ENCODE results near the gene PACSIN3. TPM values are rescaled to one million over a fixed set of nuclear protein-coding genes. Genes with fewer than 3 reads are reported as not detected.

The PACSIN3 gene
- polyA plus RNA-seq, 3 donors from 2014 or later: 0.48 TPM; not detected in 2

DNA sequence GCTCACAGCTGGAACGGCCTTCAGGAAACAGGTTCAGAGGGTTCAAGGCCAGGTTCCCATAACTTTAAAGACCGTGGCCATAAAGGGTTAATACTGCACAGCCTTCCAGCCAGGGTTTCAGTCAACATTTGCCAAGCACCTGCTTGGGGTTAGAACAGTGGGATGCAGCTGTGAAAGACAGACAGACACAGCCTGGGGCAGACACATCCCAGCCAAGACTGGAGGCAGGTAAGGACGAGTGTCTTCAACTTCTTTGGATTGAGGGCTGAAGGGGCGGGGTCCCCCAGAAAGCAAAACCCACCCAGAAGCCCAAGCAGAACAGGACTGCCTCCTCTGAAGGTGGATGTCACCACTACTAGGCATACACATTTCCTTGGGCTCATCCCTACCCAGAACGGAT lies 23.8 kb downstream of the PACSIN3 start:
- no peak for DNase-seq
- H3K4me3 Mint-ChIP-seq: no peak overlapping the region
- H3K4me1 Mint-ChIP-seq: peaks cover 0 to 4% of the 10 kb centered on the region in 2 donors
- no peaks in the 10 kb centered on the region for H3K9me3 Mint-ChIP-seq
- H3K27ac Mint-ChIP-seq: no peak overlapping the region
- H3K27me3 Mint-ChIP-seq (ENCODE audit: low read depth in 3 of 3): peaks cover 0 to 6% (median 0%) of the 10 kb centered on the region in 3 donors
- peaks cover 0 to 22% (median 4%) of the 10 kb centered on the region in 3 donors for H3K36me3 Mint-ChIP-seq

DNA sequence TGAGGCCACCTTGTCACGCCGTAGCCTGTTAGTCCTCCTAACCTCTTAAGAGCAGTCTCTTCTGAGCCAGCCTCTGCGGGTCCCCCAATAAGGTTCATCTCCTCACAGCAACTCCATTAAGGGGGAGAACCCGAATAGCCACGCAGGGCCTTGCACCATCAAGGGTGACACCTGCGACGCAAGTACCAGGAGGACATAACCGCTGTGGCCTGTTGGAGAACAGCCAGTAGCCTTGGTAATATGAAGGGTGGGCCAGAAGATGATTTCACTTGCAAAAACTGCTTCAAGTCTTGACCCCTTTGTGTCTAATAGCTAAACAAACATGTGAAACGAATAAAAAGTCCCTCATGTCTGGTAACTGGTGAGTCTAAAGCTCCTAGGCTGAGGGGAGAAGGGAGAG lies 24.3 kb downstream of the PACSIN3 start:
- Mint-ChIP-seq H3K9me3 (no peaks in the 10 kb centered on the region), H3K4me1 (peaks cover 0 to 4% of the 10 kb centered on the region in 2 donors), H3K27me3 (ENCODE audit: low read depth in 3 of 3) (peaks cover 0 to 6% (median 0%) of the 10 kb centered on the region in 3 donors), H3K4me3 (no peak overlapping the region), H3K36me3 (peaks cover 0 to 18% (median 4%) of the 10 kb centered on the region in 3 donors), H3K27ac (no peak overlapping the region)
- DNase-seq: no peak

GRCh38 chr11:47161134-47161854 lies 24.9 kb downstream of the PACSIN3 start:
- Mint-ChIP-seq H3K4me3 (no peak overlapping the region), H3K27me3 (ENCODE audit: low read depth in 3 of 3) (peaks cover 0 to 6% (median 0%) of the 10 kb centered on the region in 3 donors), H3K36me3 (peaks cover 0 to 13% (median 4%) of the 10 kb centered on the region in 3 donors), H3K9me3 (no peaks in the 10 kb centered on the region), H3K4me1 (peaks cover 0 to 4% of the 10 kb centered on the region in 2 donors), H3K27ac (no peak overlapping the region)
- DNase-seq: peak; percentile 45 to 56 (median 45)

DNA sequence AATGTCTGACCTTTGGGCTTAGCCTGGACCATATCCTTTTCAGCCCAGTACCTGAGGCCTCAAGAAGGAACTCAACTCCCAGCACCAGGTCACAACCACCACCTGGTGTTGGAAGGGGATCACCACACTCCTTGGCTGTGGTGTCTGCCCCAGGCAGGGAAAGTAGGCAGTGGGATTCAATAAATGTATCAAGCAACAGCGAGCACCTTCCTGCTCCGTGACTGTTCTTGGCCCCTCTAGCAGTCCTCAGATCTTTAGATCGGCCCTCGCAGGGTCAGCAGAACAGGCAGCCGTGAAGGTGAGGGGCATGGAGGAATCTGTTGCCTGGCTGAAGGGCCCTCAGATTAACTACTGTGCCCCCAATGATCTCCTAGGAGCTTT lies 25.5 kb downstream of the PACSIN3 start:
- peaks cover 0 to 9% (median 4%) of the 10 kb centered on the region in 3 donors for H3K36me3 Mint-ChIP-seq
- H3K27me3 Mint-ChIP-seq (ENCODE audit: low read depth in 3 of 3): peaks cover 0 to 6% (median 0%) of the 10 kb centered on the region in 3 donors
- no peak overlapping the region for H3K4me3 Mint-ChIP-seq
- H3K27ac Mint-ChIP-seq: no peak overlapping the region
- no peaks in the 10 kb centered on the region for H3K9me3 Mint-ChIP-seq
- no peak for DNase-seq
- peaks cover 3 to 9% of the 10 kb centered on the region in 2 donors for H3K4me1 Mint-ChIP-seq

DNA sequence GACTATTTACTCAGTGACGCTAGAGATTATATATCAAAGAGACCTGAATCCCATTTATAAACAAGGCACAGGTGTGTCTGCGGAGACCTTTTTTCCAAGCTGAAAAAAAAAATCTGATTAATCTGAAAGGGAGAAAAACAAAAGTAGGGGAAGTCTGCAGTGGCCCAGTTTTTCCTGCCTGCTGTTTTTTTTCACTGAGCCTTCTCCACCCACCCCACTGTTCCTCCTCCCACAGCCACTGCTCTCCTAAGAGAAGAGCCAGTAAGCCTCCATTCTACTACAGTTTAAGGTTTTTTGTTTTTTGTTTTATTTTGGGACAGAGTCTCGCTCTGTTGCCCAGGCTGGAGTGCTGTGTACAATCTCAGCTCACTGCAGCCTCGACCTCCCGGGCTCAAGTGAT lies 28.0 kb downstream of the PACSIN3 start:
- Mint-ChIP-seq H3K4me3 (no peak overlapping the region), H3K27ac (peak overlapping the region in 1 of 6 donors; percentile 19), H3K4me1 (peaks cover 24 to 29% of the 10 kb centered on the region in 2 donors), H3K27me3 (ENCODE audit: low read depth in 3 of 3) (peaks cover 0 to 6% (median 0%) of the 10 kb centered on the region in 3 donors), H3K9me3 (no peaks in the 10 kb centered on the region), H3K36me3 (peaks cover 0 to 4% (median 0%) of the 10 kb centered on the region in 3 donors)
- DNase-seq: no peak

DNA sequence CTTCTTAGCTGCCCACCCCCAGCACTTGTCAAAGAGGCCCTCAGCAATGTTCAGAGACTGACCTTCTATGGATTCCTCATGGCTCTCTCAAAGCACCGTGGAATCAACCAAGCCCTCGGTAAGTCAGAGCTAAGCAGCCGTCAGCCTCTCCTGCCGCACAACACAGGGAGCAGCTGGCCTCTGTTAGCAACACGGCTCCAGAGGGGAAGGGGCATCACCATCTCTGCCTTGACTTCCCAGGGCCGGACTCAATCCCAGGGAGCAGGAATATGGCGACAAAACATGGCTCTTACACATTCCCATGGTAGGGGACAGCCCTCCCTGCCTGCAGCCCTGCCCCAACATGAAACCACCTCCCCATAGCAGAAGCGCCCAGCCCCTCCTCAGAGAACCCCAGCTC lies 28.4 kb downstream of the PACSIN3 start:
- Mint-ChIP-seq H3K36me3 (peaks cover 0 to 4% (median 0%) of the 10 kb centered on the region in 3 donors), H3K9me3 (no peaks in the 10 kb centered on the region), H3K4me1 (peaks cover 27 to 32% of the 10 kb centered on the region in 2 donors), H3K27me3 (ENCODE audit: low read depth in 3 of 3) (peaks cover 0 to 6% (median 0%) of the 10 kb centered on the region in 3 donors), H3K4me3 (no peak overlapping the region), H3K27ac (peak overlapping the region in 1 of 6 donors; percentile 19)
- DNase-seq: no peak

DNA sequence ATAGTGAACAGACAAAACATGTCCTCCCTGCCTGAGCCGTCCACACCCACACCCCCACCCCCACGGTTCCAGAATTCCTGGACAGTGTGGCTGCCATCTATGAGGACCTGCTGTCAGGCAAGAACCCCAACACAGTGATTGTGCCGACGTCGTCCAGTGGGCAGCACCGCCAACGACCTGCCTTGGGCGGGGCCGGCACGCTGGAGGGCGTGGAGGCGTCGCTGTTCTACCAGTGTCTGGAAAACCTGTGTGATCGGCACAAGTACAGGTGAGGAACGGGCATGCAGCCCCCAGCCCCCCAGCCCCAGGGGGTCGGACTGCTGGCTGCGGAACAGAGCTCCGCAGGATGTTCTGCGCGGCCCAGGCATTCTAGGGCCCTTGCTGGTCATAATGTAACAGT lies 29.3 kb downstream of the PACSIN3 start:
- no peak for DNase-seq
- H3K9me3 Mint-ChIP-seq: no peaks in the 10 kb centered on the region
- peaks cover 0 to 5% (median 0%) of the 10 kb centered on the region in 3 donors for H3K27me3 Mint-ChIP-seq (ENCODE audit: low read depth in 3 of 3)
- no peak overlapping the region for H3K27ac Mint-ChIP-seq
- peaks cover 0 to 4% (median 0%) of the 10 kb centered on the region in 3 donors for H3K36me3 Mint-ChIP-seq
- peaks cover 27 to 32% of the 10 kb centered on the region in 2 donors for H3K4me1 Mint-ChIP-seq
- H3K4me3 Mint-ChIP-seq: no peak overlapping the region

DNA sequence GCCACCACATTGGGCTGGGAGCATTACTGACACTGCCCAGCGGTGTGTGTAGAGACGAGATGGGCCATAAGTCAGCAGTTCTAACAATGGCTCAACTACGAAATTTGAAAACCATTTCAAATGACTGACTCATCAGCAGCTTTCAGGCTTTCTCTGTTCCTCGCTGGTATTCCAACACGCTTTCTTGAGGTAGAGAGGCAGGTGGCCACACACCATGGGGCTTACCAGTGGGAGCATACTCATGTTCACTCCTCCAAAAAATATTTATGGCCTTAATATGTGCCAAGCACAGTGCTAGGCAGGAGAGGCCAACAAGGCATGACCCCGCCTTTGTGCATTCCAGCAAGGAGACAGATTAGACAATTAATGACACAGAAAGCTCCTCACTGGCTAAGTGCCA lies 29.9 kb downstream of the PACSIN3 start:
- Mint-ChIP-seq H3K36me3 (peaks cover 0 to 4% (median 0%) of the 10 kb centered on the region in 3 donors), H3K9me3 (no peaks in the 10 kb centered on the region), H3K4me3 (no peak overlapping the region), H3K27ac (no peak overlapping the region), H3K4me1 (peaks cover 27 to 31% of the 10 kb centered on the region in 2 donors), H3K27me3 (ENCODE audit: low read depth in 3 of 3) (peaks cover 0 to 2% (median 0%) of the 10 kb centered on the region in 3 donors)
- DNase-seq: no peak

DNA sequence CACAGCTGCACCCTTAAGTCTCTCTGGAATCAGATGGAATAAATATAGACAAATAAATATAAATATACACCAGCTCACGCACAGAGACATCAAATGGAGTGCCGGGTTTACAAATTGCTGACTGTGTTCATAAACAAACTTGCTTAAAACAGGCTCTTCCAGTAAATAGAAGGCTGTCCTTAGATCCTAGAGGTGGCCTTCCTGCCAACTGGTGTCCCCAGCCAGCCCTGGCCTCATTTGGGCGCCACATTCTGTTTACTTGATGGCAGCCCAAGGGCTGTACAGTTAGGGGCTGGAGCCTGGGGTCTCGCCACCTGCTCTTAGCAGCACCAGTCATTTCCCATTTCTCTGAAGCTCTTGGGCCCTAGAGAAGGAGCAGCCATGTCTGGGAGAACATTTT lies 30.4 kb downstream of the PACSIN3 start:
- peak overlapping the region in 2 of 5 donors; percentile 68 to 79 for H3K4me3 Mint-ChIP-seq
- peaks cover 27 to 29% of the 10 kb centered on the region in 2 donors for H3K4me1 Mint-ChIP-seq
- H3K9me3 Mint-ChIP-seq: no peaks in the 10 kb centered on the region
- H3K36me3 Mint-ChIP-seq: peaks cover 0 to 4% (median 0%) of the 10 kb centered on the region in 3 donors
- no peak for DNase-seq
- peaks cover 0 to 2% (median 0%) of the 10 kb centered on the region in 3 donors for H3K27me3 Mint-ChIP-seq (ENCODE audit: low read depth in 3 of 3)
- peak overlapping the region in 3 of 6 donors; percentile 76 to 82 (median 77) for H3K27ac Mint-ChIP-seq

- Mint-ChIP-seq H3K27me3 (ENCODE audit: low read depth in 3 of 3) (peaks cover 0 to 2% (median 0%) of the 10 kb centered on the region in 3 donors), H3K27ac (peak overlapping the region; percentile 76 to 94 (median 78)), H3K4me1 (peaks cover 27 to 28% of the 10 kb centered on the region in 2 donors), H3K36me3 (peaks cover 0 to 4% (median 0%) of the 10 kb centered on the region in 3 donors), H3K9me3 (no peaks in the 10 kb centered on the region), H3K4me3 (peak overlapping the region; percentile 64 to 81 (median 76))
- DNase-seq: peak; percentile 29 to 43 (median 42)
Measured at GRCh38 chr11:47154616-47155570, 31.3 kb downstream of the PACSIN3 start.

GRCh38 chr11:47152953-47153950 lies 33.0 kb downstream of the PACSIN3 start:
- peaks cover 0 to 2% (median 0%) of the 10 kb centered on the region in 3 donors for H3K27me3 Mint-ChIP-seq (ENCODE audit: low read depth in 3 of 3)
- H3K4me3 Mint-ChIP-seq: peak overlapping the region in 2 of 5 donors; percentile 36 to 39
- peak overlapping the region in 4 of 6 donors; percentile 5 to 79 (median 46) for H3K27ac Mint-ChIP-seq
- no peaks in the 10 kb centered on the region for H3K9me3 Mint-ChIP-seq
- H3K4me1 Mint-ChIP-seq: peaks cover 27 to 28% of the 10 kb centered on the region in 2 donors
- peaks cover 0 to 4% (median 3%) of the 10 kb centered on the region in 3 donors for H3K36me3 Mint-ChIP-seq
- peak in 2 of 3 donors; percentile 29 to 33 for DNase-seq

- no peak overlapping the region for H3K4me3 Mint-ChIP-seq
- DNase-seq: no peak
- peaks cover 0 to 4% (median 0%) of the 10 kb centered on the region in 3 donors for H3K36me3 Mint-ChIP-seq
- no peak overlapping the region for H3K27ac Mint-ChIP-seq
- H3K9me3 Mint-ChIP-seq: no peaks in the 10 kb centered on the region
- peaks cover 27 to 28% of the 10 kb centered on the region in 2 donors for H3K4me1 Mint-ChIP-seq
- H3K27me3 Mint-ChIP-seq (ENCODE audit: low read depth in 3 of 3): peaks cover 0 to 2% (median 0%) of the 10 kb centered on the region in 3 donors
Measured at GRCh38 chr11:47152126-47152952, 33.9 kb downstream of the PACSIN3 start.
